GM12891 (cell line): ENCODE data around the gene PXT1.

ENCODE experiments used
- POLR2A ChIP-seq: IDR thresholded peaks from 2 replicates; pipeline ENCODE4 v1.6.1; 2011; ENCODE audit warnings: low read depth, low read length, control low read depth
- POLR2AphosphoS5 ChIP-seq: IDR thresholded peaks from 2 replicates; pipeline ENCODE4 v1.6.1; 2011; ENCODE audit warnings: low read depth, low read length, control low read depth
- POU2F2 ChIP-seq: IDR thresholded peaks from 2 replicates; pipeline ENCODE4 v1.6.1; 2011; ENCODE audit warnings: low read depth, mild to moderate bottlenecking, control low read depth, low read length, moderate library complexity
- SPI1 ChIP-seq: IDR thresholded peaks from 2 replicates; pipeline ENCODE4 v1.6.1; 2011; ENCODE audit warnings: low read depth, low read length, control low read depth
- TAF1 ChIP-seq: IDR thresholded peaks from 2 replicates; pipeline ENCODE4 v1.6.1; 2011; ENCODE audit warnings: low read depth, low read length, control low read depth

GRCh38 chr6:36392621-36393020 is 50.0 kb downstream of the PXT1 start:
- TF ChIP-seq POLR2A: no peak
- no peak for TF ChIP-seq SPI1
- no peak for TF ChIP-seq TAF1
- TF ChIP-seq POLR2AphosphoS5: no peak
- no peak for TF ChIP-seq POU2F2
